ENCODE data around the gene SACM1L.

The SACM1L gene

GRCh38 chr3:45688882-45689786 is at the start of gene SACM1L:
SACM1L (plus strand) TSS chr3:45689396; CDS start chr3:45689466, 70 bp downstream.
- peak; percentile 100 for DNase-seq

- DNase-seq: peak; percentile 95
Observed at GRCh38 chr3:45640091-45640507, 49.1 kb upstream of the SACM1L start.

GRCh38 chr3:45640724-45641361 is 48.4 kb upstream of the SACM1L start:
- no peak for DNase-seq

GRCh38 chr3:45641756-45642155 is 47.4 kb upstream of the SACM1L start:
- no peak for DNase-seq

- peak; percentile 51 for DNase-seq
Observed at GRCh38 chr3:45642731-45643152, 46.5 kb upstream of the SACM1L start.

GRCh38 chr3:45644063-45644790 is 45.0 kb upstream of the SACM1L start:
- DNase-seq: no peak

- DNase-seq: no peak
Observed at GRCh38 chr3:45644791-45645201, 44.4 kb upstream of the SACM1L start.

GRCh38 chr3:45646051-45646585 is 43.1 kb upstream of the SACM1L start:
- DNase-seq: peak; percentile 69

- peak; percentile 83 for DNase-seq
Observed at GRCh38 chr3:45647148-45647619, 42.0 kb upstream of the SACM1L start.

- no peak for DNase-seq
Observed at GRCh38 chr3:45653205-45653604, 36.0 kb upstream of the SACM1L start.

- DNase-seq: peak; percentile 65
Observed at GRCh38 chr3:45654397-45654944, 34.7 kb upstream of the SACM1L start.

GRCh38 chr3:45655906-45656305 is 33.3 kb upstream of the SACM1L start:
- no peak for DNase-seq

- DNase-seq: peak; percentile 97
Observed at GRCh38 chr3:45656575-45657363, 32.4 kb upstream of the SACM1L start.

- DNase-seq: no peak
Observed at GRCh38 chr3:45657853-45658252, 31.3 kb upstream of the SACM1L start.

GRCh38 chr3:45659661-45660566 is 29.3 kb upstream of the SACM1L start:
- DNase-seq: peak; percentile 58

- no peak for DNase-seq
Observed at GRCh38 chr3:45660567-45660901, 28.7 kb upstream of the SACM1L start.

GRCh38 chr3:45664578-45664977 is 24.6 kb upstream of the SACM1L start:
- peak; percentile 94 for DNase-seq

- DNase-seq: peak; percentile 92
Observed at GRCh38 chr3:45665101-45665572, 24.1 kb upstream of the SACM1L start.

- peak; percentile 59 for DNase-seq
Observed at GRCh38 chr3:45666757-45667431, 22.3 kb upstream of the SACM1L start.

GRCh38 chr3:45667569-45667934 is 21.6 kb upstream of the SACM1L start:
- no peak for DNase-seq
